Neuronal stem cell (in vitro differentiated cells): ENCODE results near the gene PDZD2.

Experiments used
- DNase-seq: peaks from one replicate; pipeline ENCODE4 v3.0.0-alpha.2; 2013; ENCODE audit warnings: low spot score
- H2AFZ ChIP-seq: one replicate; pipeline ENCODE4 v1.6.1; 2013; ENCODE audit warnings: mild to moderate bottlenecking, low read length, inconsistent platforms
- H2AK5ac ChIP-seq: 2 replicates; pipeline ENCODE4 v1.6.1; 2013; ENCODE audit warnings: low read depth, mild to moderate bottlenecking, inconsistent platforms, low read length, moderate library complexity, mixed read lengths
- H2BK120ac ChIP-seq: 2 replicates; pipeline ENCODE4 v1.6.1; 2013; ENCODE audit warnings: low read depth, mild to moderate bottlenecking, inconsistent platforms, low read length, moderate library complexity, mixed read lengths
- H2BK12ac ChIP-seq: one replicate; pipeline ENCODE4 v1.6.1; 2013; ENCODE audit warnings: low read length, inconsistent platforms
- H2BK15ac ChIP-seq: 2 replicates; pipeline ENCODE4 v1.6.1; 2013; ENCODE audit warnings: mild to moderate bottlenecking, low read length, inconsistent platforms, mixed read lengths
- H2BK5ac ChIP-seq: one replicate; pipeline ENCODE4 v1.6.1; 2013; ENCODE audit warnings: inconsistent platforms, mild to moderate bottlenecking, low read length, moderate library complexity
- H3K14ac ChIP-seq: one replicate; pipeline ENCODE4 v1.6.1; 2013; ENCODE audit warnings: low read length, inconsistent platforms
- H3K18ac ChIP-seq: 2 replicates; pipeline ENCODE4 v1.6.1; 2013; ENCODE audit warnings: low read length, inconsistent platforms
- H3K23ac ChIP-seq: 2 replicates; pipeline ENCODE4 v1.6.1; 2013; ENCODE audit warnings: low read depth, mild to moderate bottlenecking, mixed read lengths, low read length, inconsistent platforms; ENCODE audit not compliant: poor library complexity
- H3K27ac ChIP-seq: replicated peaks from 3 replicates; pipeline ENCODE4 v1.5.1; 2013; ENCODE audit warnings: low read length, inconsistent platforms
- H3K27me3 ChIP-seq, 3 experiments: 2 replicates each; pipeline ENCODE4 v1.6.1; 2013; ENCODE audit warnings: low read length in 3 of 3, mild to moderate bottlenecking in 2 of 3, inconsistent platforms in 1 of 3, low read depth in 1 of 3, mixed read lengths in 1 of 3, moderate library complexity in 1 of 3; ENCODE audit not compliant: control insufficient read depth in 3 of 3, insufficient read depth in 3 of 3
- H3K36me3 ChIP-seq, 2 donors: replicated peaks in 1 of 2; 2 replicates each; pipeline ENCODE4 v1.6.1; 2013; ENCODE audit warnings: low read length in 2 of 2; ENCODE audit not compliant: control insufficient read depth in 2 of 2, insufficient read depth in 2 of 2
- H3K4ac ChIP-seq: 2 replicates; pipeline ENCODE4 v1.6.1; 2013; ENCODE audit warnings: inconsistent platforms, mild to moderate bottlenecking, low read length, moderate library complexity
- H3K4me1 ChIP-seq, 2 donors: 1 replicate in 1 of 2; 2 replicates in 1 of 2; pipeline ENCODE4 v1.6.1; 2013; ENCODE audit warnings: low read length in 2 of 2, low read depth in 1 of 2; ENCODE audit not compliant: control insufficient read depth in 2 of 2, insufficient read depth in 1 of 2
- H3K4me2 ChIP-seq: one replicate; pipeline ENCODE4 v1.6.1; 2013; ENCODE audit warnings: mild to moderate bottlenecking, low read length, inconsistent platforms; ENCODE audit not compliant: insufficient read depth, poor library complexity, severe bottlenecking
- H3K4me3 ChIP-seq, 2 donors: 2 replicates each; pipeline ENCODE4 v1.5.1; 2013; ENCODE audit warnings: low read length in 2 of 2, mild to moderate bottlenecking in 2 of 2, inconsistent platforms in 1 of 2, moderate library complexity in 1 of 2
- H3K79me1 ChIP-seq: one replicate; pipeline ENCODE4 v1.6.1; 2013; ENCODE audit warnings: low read depth, mild to moderate bottlenecking, inconsistent platforms, low read length, moderate library complexity
- H3K9ac ChIP-seq: one replicate; pipeline ENCODE4 v1.6.1; 2013; ENCODE audit warnings: mild to moderate bottlenecking, low read depth, low read length, inconsistent platforms; ENCODE audit not compliant: poor library complexity
- H3K9me3 ChIP-seq, 2 donors: replicated peaks in 1 of 2; 2 replicates each; pipeline versions ENCODE3 to v1.6.1; 2013; ENCODE audit warnings: low read length in 2 of 2, mild to moderate bottlenecking in 2 of 2, inconsistent platforms in 1 of 2, low read depth in 1 of 2, mixed read lengths in 1 of 2, moderate library complexity in 1 of 2; ENCODE audit not compliant: control insufficient read depth in 2 of 2, insufficient read depth in 1 of 2
- H4K8ac ChIP-seq: one replicate; pipeline ENCODE4 v1.6.1; 2013; ENCODE audit warnings: low read depth, mild to moderate bottlenecking, inconsistent platforms, low read length, moderate library complexity
- H4K91ac ChIP-seq: one replicate; pipeline ENCODE4 v1.6.1; 2013; ENCODE audit warnings: low read length, low read depth, mild to moderate bottlenecking, inconsistent platforms; ENCODE audit not compliant: poor library complexity
- WGBS, 2 donors: extraction: QIAGEN DNeasy Blood & Tissue Kit; methylation state at CpG; one replicate each; pipeline ENCODE4 v1.1.7; 2013; ENCODE audit warnings: missing lambda C conversion rate in 2 of 2, mixed read lengths in 1 of 2; ENCODE audit not compliant: insufficient read length in 2 of 2, insufficient replicate concordance in 1 of 2; ENCODE audit errors: extremely low coverage in 2 of 2; 5-methylcytosine and 5-hydroxymethylcytosine counted together

The PDZD2 gene

DNA sequence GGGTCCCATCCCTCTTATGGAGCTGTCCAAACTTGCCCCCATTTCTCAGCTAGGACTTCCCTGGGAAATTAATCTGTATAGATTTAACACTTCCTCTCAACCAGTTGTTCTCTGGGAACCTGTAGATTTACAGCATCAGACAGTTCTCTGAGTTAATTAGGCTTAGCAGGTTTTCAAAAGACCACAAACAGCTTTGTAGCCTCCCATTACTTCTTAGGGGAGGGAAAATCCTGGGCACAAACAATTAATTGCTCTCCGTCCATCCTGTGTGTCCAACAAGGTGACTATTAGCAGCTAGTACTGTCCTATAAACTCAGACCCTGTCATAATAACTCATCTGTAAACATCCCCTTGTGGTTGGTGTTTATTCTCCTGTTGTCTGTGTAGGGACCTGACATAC is 337.2 kb downstream of the PDZD2 start:
- Histone ChIP-seq H3K14ac (no peak overlapping the region), H2AK5ac (no peak overlapping the region)
- no CpG with 5 or more reads among the region's 1 CpG for WGBS, 2 donors

GRCh38 chr5:31981361-31981945 is 342.5 kb downstream of the PDZD2 start:
- no peak overlapping the region for H3K9ac ChIP-seq
- no peak overlapping the region for H3K18ac ChIP-seq
- no peak for DNase-seq
- H3K27me3 ChIP-seq = no peaks in the 10 kb centered on the region
- H4K8ac ChIP-seq = no peak overlapping the region
- no peak overlapping the region for H2AK5ac ChIP-seq
- peaks cover 0 to 14% of the 10 kb centered on the region in 2 donors for H3K9me3 ChIP-seq
- no CpG with 5 or more reads among the region's 7 CpGs for WGBS, 2 donors
- H4K91ac ChIP-seq = no peak overlapping the region
- H3K4me1 ChIP-seq = peaks cover 0 to 5% of the 10 kb centered on the region in 2 donors
- no peak overlapping the region for H3K27ac ChIP-seq
- no peaks in the 10 kb centered on the region for H3K36me3 ChIP-seq
- H2BK15ac ChIP-seq = no peak overlapping the region
- no peak overlapping the region for H2BK5ac ChIP-seq
- no peak overlapping the region for H3K23ac ChIP-seq
- no peak overlapping the region for H3K4me2 ChIP-seq
- no peaks in the 10 kb centered on the region for H3K79me1 ChIP-seq
- H3K14ac ChIP-seq = no peak overlapping the region
- H3K4ac ChIP-seq = no peak overlapping the region
- H2BK12ac ChIP-seq = no peak overlapping the region
- no peak overlapping the region for H2BK120ac ChIP-seq
- peak overlapping the region; percentile 45 for H2AFZ ChIP-seq
- H3K4me3 ChIP-seq = no peak overlapping the region

More for the DNA sequence above, 337.2 kb downstream of the PDZD2 start:
- Histone ChIP-seq H3K27ac (no peak overlapping the region), H4K8ac (no peak overlapping the region), H3K36me3 (no peaks in the 10 kb centered on the region), H2BK120ac (no peak overlapping the region), H3K4me2 (no peak overlapping the region), H3K23ac (no peak overlapping the region), H2AFZ (no peak overlapping the region), H2BK12ac (no peak overlapping the region), H3K9me3 (no peaks in the 10 kb centered on the region), H3K79me1 (no peaks in the 10 kb centered on the region), H3K4ac (no peak overlapping the region), H3K27me3 (no peaks in the 10 kb centered on the region), H3K18ac (no peak overlapping the region), H3K9ac (no peak overlapping the region), H3K4me3 (no peak overlapping the region), H3K4me1 (no peaks in the 10 kb centered on the region), H4K91ac (no peak overlapping the region), H2BK15ac (no peak overlapping the region), H2BK5ac (no peak overlapping the region)
- DNase-seq = no peak

GRCh38 chr5:31982027-31982426 is 343.1 kb downstream of the PDZD2 start:
- Histone ChIP-seq H2AK5ac (no peak overlapping the region), H3K79me1 (no peaks in the 10 kb centered on the region)

GRCh38 chr5:31982621-31983020 is 343.7 kb downstream of the PDZD2 start:
- no peak overlapping the region for H2AFZ ChIP-seq
- no peak overlapping the region for H2BK120ac ChIP-seq
- no peak overlapping the region for H3K27ac ChIP-seq
- no peak overlapping the region for H3K9ac ChIP-seq
- H2BK15ac ChIP-seq = no peak overlapping the region
- no peak overlapping the region for H3K23ac ChIP-seq
- WGBS, 2 donors = no CpG with 5 or more reads among the region's 2 CpGs
- peaks cover 0 to 5% of the 10 kb centered on the region in 2 donors for H3K4me1 ChIP-seq
- H3K4me2 ChIP-seq = no peak overlapping the region
- H3K4me3 ChIP-seq = no peak overlapping the region
- H3K9me3 ChIP-seq = peaks cover 2 to 14% of the 10 kb centered on the region in 2 donors
- H4K91ac ChIP-seq = no peak overlapping the region
- no peak overlapping the region for H3K18ac ChIP-seq
- no peaks in the 10 kb centered on the region for H3K36me3 ChIP-seq
- H2BK12ac ChIP-seq = no peak overlapping the region
- H2BK5ac ChIP-seq = no peak overlapping the region
- no peak overlapping the region for H3K14ac ChIP-seq
- no peaks in the 10 kb centered on the region for H3K79me1 ChIP-seq
- H3K4ac ChIP-seq = no peak overlapping the region
- H3K27me3 ChIP-seq = no peaks in the 10 kb centered on the region
- DNase-seq = no peak
- no peak overlapping the region for H4K8ac ChIP-seq
- no peak overlapping the region for H2AK5ac ChIP-seq

More at GRCh38 chr5:31982027-31982426, 343.1 kb downstream of the PDZD2 start:
- H3K23ac ChIP-seq = no peak overlapping the region
- H3K27ac ChIP-seq = no peak overlapping the region
- no peak for DNase-seq
- H2BK120ac ChIP-seq = no peak overlapping the region
- H2AFZ ChIP-seq = peak overlapping the region; percentile 45
- H3K9ac ChIP-seq = no peak overlapping the region
- no peak overlapping the region for H3K14ac ChIP-seq
- H3K4me2 ChIP-seq = no peak overlapping the region
- no peak overlapping the region for H4K8ac ChIP-seq
- H3K27me3 ChIP-seq = no peaks in the 10 kb centered on the region
- no peak overlapping the region for H3K4ac ChIP-seq
- no peak overlapping the region for H2BK15ac ChIP-seq
- H2BK5ac ChIP-seq = no peak overlapping the region
- WGBS, 2 donors = no CpG with 5 or more reads among the region's 6 CpGs
- no peak overlapping the region for H3K18ac ChIP-seq
- peaks cover 0 to 5% of the 10 kb centered on the region in 2 donors for H3K4me1 ChIP-seq
- H3K4me3 ChIP-seq = no peak overlapping the region
- peaks cover 0 to 14% of the 10 kb centered on the region in 2 donors for H3K9me3 ChIP-seq
- no peaks in the 10 kb centered on the region for H3K36me3 ChIP-seq
- H4K91ac ChIP-seq = no peak overlapping the region
- no peak overlapping the region for H2BK12ac ChIP-seq
